AG04450 (cell line): ENCODE data around the gene LEFTY1. TPM values are rescaled to one million over a fixed set of nuclear protein-coding genes. Genes with fewer than 3 reads are reported as not detected.
"Not testable (repeated sequence)": the region's sequence is repeated elsewhere in the genome, so short reads cannot be mapped to it uniquely, and the experiment has no call there.

ENCODE experiments used
- CTCF ChIA-PET: fragments of 300-600, 350-600 bp; formaldehyde crosslinking; extraction: SDS; loops from one replicate; lab custom pipeline; 2022; ENCODE audit warnings: antibody characterized with exemption, inconsistent platforms; lab: Charles Lee
- POLR2A ChIA-PET: fragments of 350-600 bp; formaldehyde crosslinking; extraction: SDS; loops from one replicate; lab custom pipeline; 2021; ENCODE audit warnings: antibody characterized with exemption, inconsistent platforms; lab: Yijun Ruan, JAX
- DNase-seq: peaks from one replicate; pipeline ENCODE4 v3.0.0-alpha.2; 2011; ENCODE audit warnings: low read depth, low spot score
- H3K27ac ChIP-seq: one replicate; pipeline ENCODE4 v1.5.1; 2012; ENCODE audit warnings: low read depth, low read length, control low read depth
- H3K27me3 ChIP-seq: one replicate; pipeline ENCODE4 v1.6.0; 2012; ENCODE audit warnings: low read length; ENCODE audit not compliant: control insufficient read depth, insufficient read depth
- H3K4me3 ChIP-seq: 2 replicates; pipeline ENCODE4 v1.5.1; 2011; ENCODE audit warnings: mild to moderate bottlenecking, low read depth, low read length, control low read depth
- H3K9me3 ChIP-seq: 2 replicates; pipeline ENCODE4 v1.5.1; 2012; ENCODE audit warnings: low read length; ENCODE audit not compliant: control insufficient read depth, insufficient read depth
- polyA plus RNA-seq: library from polyadenylated mRNA; depleted of rRNA; stranded (reverse); fragments of >200 nt; gene quantifications from 2 replicates; pipeline ENCODE4 v1.2.3, GENCODE V29; 2011; rRNA removed
- small RNA-seq: library from RNA; depleted of rRNA; stranded (forward); fragments of <200 nt; gene quantifications from one replicate; pipeline ENCODE3, GENCODE V24; 2012; ENCODE audit warnings: low read depth; ENCODE audit not compliant: insufficient read length
- TF ChIP-seq, protein P1 (sequence below): IDR thresholded peaks from 2 replicates; pipeline ENCODE4 v1.5.1; 2011; ENCODE audit warnings: low read depth, low read length, control low read depth, inconsistent platforms

The LEFTY1 gene
- polyA plus RNA-seq, 1 experiment, result 0.05 TPM

DNA sequence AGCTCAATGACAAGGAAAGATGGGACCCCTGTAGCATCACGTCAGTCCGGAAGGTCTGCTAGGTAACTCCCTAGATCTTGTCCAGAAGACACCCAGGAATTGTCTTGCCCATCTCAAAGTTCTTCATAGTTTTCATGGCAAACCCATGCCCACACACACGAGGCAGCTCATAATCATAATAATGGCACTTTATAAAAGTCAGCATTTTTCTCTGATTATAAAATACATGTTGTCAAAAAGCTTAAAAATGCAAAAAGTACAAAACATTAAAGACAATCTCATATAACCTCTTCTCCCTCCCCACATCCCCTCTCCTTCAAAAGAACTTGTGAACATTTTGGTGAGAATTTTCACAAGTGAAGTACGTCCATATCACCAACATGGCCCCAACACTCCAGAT, 48.2 kb downstream of the LEFTY1 start:
- ChIA-PET POLR2A (interaction anchor here (1.2 kb wide), 1 partner anchor 63 kb away, joined by 6 read pairs; the partner anchor contains the start of gene SRP9), CTCF (interaction anchor here (0.9 to 1.5 kb wide), 2 partner anchors 362 to 366 kb away, joined by 4 read pairs; no protein-coding TSS in a partner anchor)
- TF ChIP-seq, protein P1, sequence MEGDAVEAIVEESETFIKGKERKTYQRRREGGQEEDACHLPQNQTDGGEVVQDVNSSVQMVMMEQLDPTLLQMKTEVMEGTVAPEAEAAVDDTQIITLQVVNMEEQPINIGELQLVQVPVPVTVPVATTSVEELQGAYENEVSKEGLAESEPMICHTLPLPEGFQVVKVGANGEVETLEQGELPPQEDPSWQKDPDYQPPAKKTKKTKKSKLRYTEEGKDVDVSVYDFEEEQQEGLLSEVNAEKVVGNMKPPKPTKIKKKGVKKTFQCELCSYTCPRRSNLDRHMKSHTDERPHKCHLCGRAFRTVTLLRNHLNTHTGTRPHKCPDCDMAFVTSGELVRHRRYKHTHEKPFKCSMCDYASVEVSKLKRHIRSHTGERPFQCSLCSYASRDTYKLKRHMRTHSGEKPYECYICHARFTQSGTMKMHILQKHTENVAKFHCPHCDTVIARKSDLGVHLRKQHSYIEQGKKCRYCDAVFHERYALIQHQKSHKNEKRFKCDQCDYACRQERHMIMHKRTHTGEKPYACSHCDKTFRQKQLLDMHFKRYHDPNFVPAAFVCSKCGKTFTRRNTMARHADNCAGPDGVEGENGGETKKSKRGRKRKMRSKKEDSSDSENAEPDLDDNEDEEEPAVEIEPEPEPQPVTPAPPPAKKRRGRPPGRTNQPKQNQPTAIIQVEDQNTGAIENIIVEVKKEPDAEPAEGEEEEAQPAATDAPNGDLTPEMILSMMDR, result no peak
- H3K9me3 ChIP-seq, result no peaks in the 10 kb centered on the region
- no peak overlapping the region for H3K4me3 ChIP-seq
- no peaks in the 10 kb centered on the region for H3K27me3 ChIP-seq
- no peak overlapping the region for H3K27ac ChIP-seq
- no peak for DNase-seq

DNA sequence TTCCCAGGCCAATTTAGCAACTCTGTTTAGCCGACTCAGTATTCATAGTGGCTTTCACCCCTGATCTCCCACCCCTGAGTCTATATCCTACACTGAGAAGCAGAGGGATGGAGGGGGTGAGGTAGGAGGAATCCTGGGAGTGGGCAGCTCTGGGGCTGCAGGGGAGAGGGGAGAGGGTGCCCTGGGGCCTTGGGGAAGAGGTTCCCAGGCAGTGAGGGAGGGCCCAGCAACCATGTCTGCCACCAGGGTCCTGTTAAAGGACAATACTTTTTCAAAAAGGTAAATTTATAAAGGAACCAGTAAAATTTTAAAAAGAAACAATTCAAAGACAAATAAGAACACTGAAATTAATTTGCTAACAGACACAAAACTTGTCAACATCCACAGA, 48.7 kb downstream of the LEFTY1 start:
- TF ChIP-seq, protein P1, result no peak
- no peaks in the 10 kb centered on the region for H3K9me3 ChIP-seq
- H3K27ac ChIP-seq, result no peak overlapping the region
- H3K4me3 ChIP-seq, result no peak overlapping the region
- ChIA-PET POLR2A (interaction anchor here (1.2 kb wide), 1 partner anchor 62 kb away, joined by 6 read pairs; the partner anchor contains the start of gene SRP9), CTCF (interaction anchor here (0.9 to 1.5 kb wide), 2 partner anchors 361 to 366 kb away, joined by 4 read pairs; no protein-coding TSS in a partner anchor)
- H3K27me3 ChIP-seq, result no peaks in the 10 kb centered on the region
- DNase-seq, result no peak

DNA sequence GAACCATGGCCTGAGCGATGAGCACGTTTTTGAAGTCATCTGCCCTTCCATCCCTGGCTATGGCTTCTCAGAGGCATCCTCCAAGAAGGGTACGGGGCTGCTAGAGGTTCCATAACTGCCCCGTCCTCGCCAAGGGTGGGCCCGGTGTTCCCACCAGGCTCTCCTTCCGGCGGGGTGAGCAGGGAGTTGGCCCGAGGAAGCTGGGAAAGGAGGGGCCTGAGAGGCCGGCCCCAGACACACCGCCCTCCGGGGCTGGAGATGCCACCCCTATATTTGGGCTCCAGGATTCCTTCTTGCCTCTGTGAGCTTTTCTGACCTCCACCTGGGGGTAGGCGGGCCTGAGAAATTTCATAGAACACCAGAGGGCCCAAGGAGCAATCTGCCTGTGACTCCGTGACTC, 50.2 kb downstream of the LEFTY1 start:
- TF ChIP-seq, protein P1, result no peak
- POLR2A ChIA-PET, result no interaction called here
- Histone ChIP-seq H3K9me3 (no peaks in the 10 kb centered on the region), H3K4me3 (no peak overlapping the region), H3K27me3 (no peaks in the 10 kb centered on the region), H3K27ac (no peak overlapping the region)
- CTCF ChIA-PET, result interaction anchor here (0.9 to 1.4 kb wide), 2 partner anchors 8 to 66 kb away, joined by 4 read pairs; no protein-coding TSS in a partner anchor
- no peak for DNase-seq

DNA sequence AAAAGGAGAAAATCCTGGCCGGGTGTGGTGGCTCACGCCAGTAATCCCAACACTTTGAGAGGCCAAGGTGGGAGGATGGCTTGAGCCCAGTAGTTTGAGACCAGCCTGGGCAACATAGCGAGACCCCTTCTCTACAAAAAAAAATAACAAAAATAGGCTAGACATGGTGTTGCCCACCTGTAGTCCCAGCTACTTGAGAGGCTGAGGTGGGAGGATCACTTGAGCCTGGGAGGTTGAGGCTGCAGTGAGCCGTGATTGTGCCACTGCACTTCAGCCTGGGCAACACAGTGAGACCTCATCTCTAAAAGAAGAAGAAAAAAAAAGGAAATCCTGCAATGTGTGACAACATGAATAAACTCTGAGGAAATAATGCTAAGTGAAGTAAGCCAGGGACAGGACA, 52.6 kb downstream of the LEFTY1 start:
- DNase-seq, POLR2A ChIA-PET, H3K4me3 ChIP-seq, H3K27me3 ChIP-seq, H3K9me3 ChIP-seq, H3K27ac ChIP-seq: not testable (repeated sequence)
- CTCF ChIA-PET, result interaction anchor here (1.4 kb wide), 1 partner anchor 9 kb away, joined by 4 read pairs; no protein-coding TSS in a partner anchor

Small RNA genes within 50 kb of the gene (small RNA-seq; reads per million reads assigned to genes)
- not detected for gene AL117348.1

Other genes with a start within 250 kb of the LEFTY1 start
- gene ENAH, start 236.0 kb downstream of the LEFTY1 start, polyA plus RNA-seq, result 93.9 and 121 TPM in 2 replicates
- gene SRP9, start 111.3 kb downstream of the LEFTY1 start, polyA plus RNA-seq, result 361 and 527 TPM in 2 replicates
- gene EPHX1, start 79.0 kb downstream of the LEFTY1 start, polyA plus RNA-seq, result 41.3 and 48.5 TPM in 2 replicates
- 16.8 and 17.1 TPM in 2 replicates for gene TMEM63A, start 6.8 kb downstream of the LEFTY1 start, polyA plus RNA-seq
- gene PYCR2, start 35.1 kb upstream of the LEFTY1 start, polyA plus RNA-seq, result 29.4 and 37.5 TPM in 2 replicates
- not detected in 2 replicates for gene LEFTY2, start 52.1 kb upstream of the LEFTY1 start, polyA plus RNA-seq
- gene SDE2, start 110.2 kb upstream of the LEFTY1 start, polyA plus RNA-seq, result 12.7 and 15.9 TPM in 2 replicates
- 260 and 330 TPM in 2 replicates for gene H3-3A, start 173.6 kb upstream of the LEFTY1 start, polyA plus RNA-seq